K562 (cell line): ENCODE measurements around the gene CCDC9. TPM values are rescaled to one million over a fixed set of nuclear protein-coding genes. Genes with fewer than 3 reads are reported as not detected.

ENCODE experiments used
- CBX3 ChIP-seq, 2 experiments: IDR thresholded peaks; 1 replicate in 1 of 2; 2 replicates in 1 of 2; pipeline ENCODE4 v1.6.1; 2012; ENCODE audit warnings: inconsistent platforms in 2 of 2, low read length in 2 of 2, borderline replicate concordance in 1 of 2, control low read depth in 1 of 2
- CREB5 ChIP-seq: fragments of 250-450 bp; sonication (Bioruptor Pico); IDR thresholded peaks from 2 replicates; pipeline ENCODE4 v1.5.0; 2020; ENCODE audit warnings: mild to moderate bottlenecking
- CREM ChIP-seq: IDR thresholded peaks from 2 replicates; pipeline ENCODE4 v1.6.1; 2014; ENCODE audit warnings: antibody characterized with exemption, low read depth
- DEAF1 ChIP-seq: fragments of 450-650 bp; formaldehyde crosslinking; IDR thresholded peaks from 2 replicates; pipeline ENCODE4 v1.4.0; 2020; ENCODE audit warnings: mild to moderate bottlenecking, moderate library complexity
- FOSL1 ChIP-seq: fragments of 200-800 bp; sonication (Bioruptor generic); conservative IDR thresholded peaks from 2 replicates; pipeline ENCODE4 v1.6.1; 2016; ENCODE audit warnings: missing genetic modification characterization, missing compliant biosample characterization
- HNRNPUL1 ChIP-seq: fragments of 200-400 bp; formaldehyde crosslinking; IDR thresholded peaks from 2 replicates; pipeline ENCODE4 v1.6.1; 2017; ENCODE audit warnings: low read length
- MITF ChIP-seq: IDR thresholded peaks from 2 replicates; pipeline ENCODE4 v1.6.1; 2014; ENCODE audit warnings: antibody characterized with exemption
- MNT ChIP-seq, 2 experiments: fragments of 450-650 bp; conservative IDR thresholded peaks; 2 replicates each; pipeline ENCODE4 v1.6.1; 2017; ENCODE audit warnings: mild to moderate bottlenecking in 2 of 2, moderate library complexity in 2 of 2
- NFE2L1 ChIP-seq: fragments of 450-650 bp; IDR thresholded peaks from 2 replicates; pipeline ENCODE4 v1.6.1; 2016; ENCODE audit warnings: missing genetic modification characterization, low read depth, mild to moderate bottlenecking, missing compliant biosample characterization, moderate library complexity, borderline replicate concordance
- RBM22 ChIP-seq: fragments of 200-400 bp; formaldehyde crosslinking; IDR thresholded peaks from 2 replicates; pipeline ENCODE4 v1.6.1; 2018; ENCODE audit warnings: low read length, low read depth; ENCODE audit not compliant: poor library complexity, severe bottlenecking
- RFX5 ChIP-seq: IDR thresholded peaks from 2 replicates; pipeline ENCODE4 v1.6.1; 2011; ENCODE audit warnings: low read depth, mild to moderate bottlenecking, improper control_type of control experiment, low read length
- ZFP1 ChIP-seq: fragments of 450-650 bp; formaldehyde crosslinking; IDR thresholded peaks from 2 replicates; pipeline ENCODE4 v1.4.0; 2020; ENCODE audit warnings: mild to moderate bottlenecking, mixed read lengths
- ZNF175 ChIP-seq: fragments of 200-800 bp; sonication (Bioruptor generic); IDR thresholded peaks from 2 replicates; pipeline ENCODE4 v1.6.1; 2016; ENCODE audit warnings: low read depth, mild to moderate bottlenecking, missing genetic modification characterization, missing compliant biosample characterization
- polyA plus RNA-seq, 8 experiments: library from polyadenylated mRNA; depleted of rRNA in 4 of 8; stranded (reverse) in 5 of 8; unstranded in 3 of 8; fragments of >200 nt; fragmentation: Nextera tagmentation in 2 of 8; fragmentation: Illumina TruSeq in 1 of 8; extraction: Ambion mirVana in 2 of 8; extraction: Trizol in 1 of 8; gene quantifications; 2 replicates each; pipeline versions ENCODE4 v1.2.1 to v1.2.3, GENCODE V29; 2011 to 2014; ENCODE audit warnings: inconsistent platforms in 1 of 8, missing spikeins in 1 of 8
- total RNA-seq, 7 experiments: library from RNA; depleted of rRNA in 6 of 7; stranded (reverse); fragments of >200 nt in 6 of 7; fragmentation: Illumina TruSeq in 2 of 7; extraction: Trizol in 2 of 7; gene quantifications; 2 replicates each; pipeline versions ENCODE4 v1.2.1 to v1.2.3, GENCODE V29; 2011 to 2021; ENCODE audit warnings: low replicate concordance in 1 of 7

CCDC9 gene
- total and polyA plus RNA-seq, 9 of the 15 experiments (the other 6 are each of a cell fraction or from before 2014, with no cell fraction given) = 0.23 to 38.6 (median 8.4) TPM

- TF ChIP-seq ZFP1 (CRISPR knock-in tag) (0 out of 2 replicates have a peak, but pooled peaks have one; percentile 10), RBM22 (no peak), RFX5 (no peak), MITF (peak; percentile 61), FOSL1 (peak; percentile 54; the same call in 1 of the 2 replicates), MNT (conservative IDR thresholded peaks at IDR 0.05) (peak; percentile 66 to 74), CREB5 (CRISPR knock-in tag) (0 out of 2 replicates have a peak, but pooled peaks have one; percentile 49), DEAF1 (CRISPR knock-in tag) (peak; percentile 86), ZNF175 (CRISPR knock-in tag) (peak; percentile 96), CREM (0 out of 2 replicates have a peak, but pooled peaks have one; percentile 17), NFE2L1 (tag) (no peak), HNRNPUL1 (no peak), CBX3 (IDR thresholded peaks at IDR 0.05; ENCODE audit: borderline replicate concordance in 1 of 2, low read length in 2 of 2) (0 out of 3 replicates have a peak, but pooled peaks of 1 of the 2 experiments have one; percentile 43)
Measured at GRCh38 chr19:47210689-47211316, 45.5 kb upstream of the CCDC9 start (continued).
